Spleen (tissue), 7 donors: ENCODE results near the gene ZNF317.

ENCODE experiments used
- CTCF ChIP-seq, 11 experiments: fragments of 200-600 bp in 7 of 11; fragments of 450-650 bp in 4 of 11; sonication (generic) in 4 of 11; IDR thresholded peaks in 8 of 11; conservative IDR thresholded peaks in 3 of 11; 1 replicate in 7 of 11; 2 replicates in 4 of 11; pipeline versions ENCODE4 v1.4.0 to v1.8.0; 2016 to 2021; ENCODE audit warnings: antibody characterized with exemption in 11 of 11, inconsistent platforms in 4 of 11, mild to moderate bottlenecking in 1 of 11
- POLR2A ChIP-seq, 3 donors: fragments of 450-650 bp; IDR thresholded peaks; one replicate each; pipeline ENCODE4 v1.5.1; 2017; ENCODE audit warnings: antibody characterized with exemption in 3 of 3, mild to moderate bottlenecking in 1 of 3
- donor health status: DM: no; HTN: no; CAD: no; lungs with moderate emphysema.
- donor health status: DM: no; HTN: no; CAD: no.
- donor health status: DM: no; HTN: no; CAD: no.

GRCh38 chr19:9126900-9127405, 13.2 kb upstream of the ZNF317 start, which contains the start of gene OR7G3:
- TF ChIP-seq CTCF (IDR thresholded peaks at IDR 0.05 in 8 of 11, conservative IDR thresholded peaks at IDR 0.05 in 3 of 11) (no peak), POLR2A (IDR thresholded peaks at IDR 0.05) (no peak)
